Dermis microvascular lymphatic vessel endothelial cell (primary cell): Measurements from ENCODE around the gene PLD1. TPM values are rescaled to one million over a fixed set of nuclear protein-coding genes. Genes with fewer than 3 reads are reported as not detected.
A peak's percentile ranks its signal among the peaks of the same experiment; 100 is the strongest.
"Not testable (repeated sequence)": the region's sequence is repeated elsewhere in the genome, so short reads cannot be mapped to it uniquely, and the experiment has no call there.

Experiments used
- DNase-seq, 2 donors: peaks; one replicate each; pipeline versions ENCODE4 v3.0.0 to v3.0.0-alpha.2; 2010; ENCODE audit warnings: low read depth in 2 of 2
- total RNA-seq: library from RNA; depleted of rRNA; stranded (reverse); fragments of >200 nt; gene quantifications from 2 replicates; pipeline ENCODE4 v1.2.1, GENCODE V29; 2014

The PLD1 gene, protein sequence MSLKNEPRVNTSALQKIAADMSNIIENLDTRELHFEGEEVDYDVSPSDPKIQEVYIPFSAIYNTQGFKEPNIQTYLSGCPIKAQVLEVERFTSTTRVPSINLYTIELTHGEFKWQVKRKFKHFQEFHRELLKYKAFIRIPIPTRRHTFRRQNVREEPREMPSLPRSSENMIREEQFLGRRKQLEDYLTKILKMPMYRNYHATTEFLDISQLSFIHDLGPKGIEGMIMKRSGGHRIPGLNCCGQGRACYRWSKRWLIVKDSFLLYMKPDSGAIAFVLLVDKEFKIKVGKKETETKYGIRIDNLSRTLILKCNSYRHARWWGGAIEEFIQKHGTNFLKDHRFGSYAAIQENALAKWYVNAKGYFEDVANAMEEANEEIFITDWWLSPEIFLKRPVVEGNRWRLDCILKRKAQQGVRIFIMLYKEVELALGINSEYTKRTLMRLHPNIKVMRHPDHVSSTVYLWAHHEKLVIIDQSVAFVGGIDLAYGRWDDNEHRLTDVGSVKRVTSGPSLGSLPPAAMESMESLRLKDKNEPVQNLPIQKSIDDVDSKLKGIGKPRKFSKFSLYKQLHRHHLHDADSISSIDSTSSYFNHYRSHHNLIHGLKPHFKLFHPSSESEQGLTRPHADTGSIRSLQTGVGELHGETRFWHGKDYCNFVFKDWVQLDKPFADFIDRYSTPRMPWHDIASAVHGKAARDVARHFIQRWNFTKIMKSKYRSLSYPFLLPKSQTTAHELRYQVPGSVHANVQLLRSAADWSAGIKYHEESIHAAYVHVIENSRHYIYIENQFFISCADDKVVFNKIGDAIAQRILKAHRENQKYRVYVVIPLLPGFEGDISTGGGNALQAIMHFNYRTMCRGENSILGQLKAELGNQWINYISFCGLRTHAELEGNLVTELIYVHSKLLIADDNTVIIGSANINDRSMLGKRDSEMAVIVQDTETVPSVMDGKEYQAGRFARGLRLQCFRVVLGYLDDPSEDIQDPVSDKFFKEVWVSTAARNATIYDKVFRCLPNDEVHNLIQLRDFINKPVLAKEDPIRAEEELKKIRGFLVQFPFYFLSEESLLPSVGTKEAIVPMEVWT
- 62.2 and 89.2 TPM in 2 replicates for total RNA-seq

DNA sequence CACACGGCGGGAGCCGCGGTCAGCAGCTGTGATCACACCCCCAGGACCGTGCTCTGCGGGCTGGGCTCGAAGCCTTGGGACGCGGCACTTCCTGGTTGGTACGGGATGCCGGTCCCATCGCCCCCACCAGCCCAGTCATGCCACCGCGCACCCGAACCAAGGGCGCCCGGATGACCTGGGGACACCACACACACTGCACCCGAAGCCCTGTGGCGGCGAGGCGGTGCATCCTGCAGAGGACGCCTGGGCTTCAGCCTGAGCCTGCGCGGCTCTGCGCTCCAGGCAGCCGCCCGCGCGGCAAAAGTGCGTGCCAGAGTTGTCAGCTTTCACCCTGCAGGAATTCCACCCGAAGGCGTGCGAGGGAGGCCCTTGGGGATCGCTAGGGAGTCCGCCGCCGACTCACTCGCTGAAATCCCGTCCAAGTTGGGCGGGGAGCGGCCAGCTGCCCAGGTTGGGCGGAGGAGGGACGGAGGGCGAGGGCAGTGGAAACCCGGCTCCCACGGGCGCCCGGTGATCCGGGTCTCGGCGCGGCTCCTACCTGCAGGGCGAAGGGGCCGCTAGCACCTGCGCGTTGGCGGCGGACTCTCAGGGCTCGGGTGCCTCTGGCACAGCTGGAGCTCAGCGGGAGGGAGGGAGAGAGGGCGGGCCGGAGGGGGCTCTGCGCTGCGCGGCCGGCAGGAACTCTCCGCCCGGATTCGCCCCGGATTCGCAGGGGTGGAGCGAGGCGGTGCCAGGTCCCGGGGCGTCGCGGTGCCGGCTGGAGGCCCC is at the start of gene PLD1:
TSS of gene PLD1 (minus strand) at position 623 of the 768 bp plus-strand sequence. CDS start 72,432 bp downstream, outside the sequence.
- peak in 1 of 2 donors; percentile 83 for DNase-seq

DNA sequence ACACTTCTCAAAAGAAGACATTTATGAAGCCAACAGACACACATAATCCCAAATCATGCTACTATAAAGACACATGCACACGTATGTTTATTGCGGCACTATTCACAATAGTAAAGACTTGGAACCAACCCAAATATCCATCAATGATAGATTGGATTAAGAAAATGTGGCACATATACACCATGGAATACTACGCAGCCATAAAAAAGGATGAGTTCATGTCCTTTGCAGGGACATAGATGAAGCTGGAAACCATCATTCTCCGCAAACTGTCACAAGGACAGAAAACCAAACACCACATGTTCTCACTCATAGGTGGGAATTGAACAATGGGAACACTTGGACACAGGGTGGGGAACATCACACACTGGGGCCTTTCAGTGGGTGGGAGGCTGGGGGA is 48.5 kb upstream of the PLD1 start:
- not testable (repeated sequence) for DNase-seq

DNA sequence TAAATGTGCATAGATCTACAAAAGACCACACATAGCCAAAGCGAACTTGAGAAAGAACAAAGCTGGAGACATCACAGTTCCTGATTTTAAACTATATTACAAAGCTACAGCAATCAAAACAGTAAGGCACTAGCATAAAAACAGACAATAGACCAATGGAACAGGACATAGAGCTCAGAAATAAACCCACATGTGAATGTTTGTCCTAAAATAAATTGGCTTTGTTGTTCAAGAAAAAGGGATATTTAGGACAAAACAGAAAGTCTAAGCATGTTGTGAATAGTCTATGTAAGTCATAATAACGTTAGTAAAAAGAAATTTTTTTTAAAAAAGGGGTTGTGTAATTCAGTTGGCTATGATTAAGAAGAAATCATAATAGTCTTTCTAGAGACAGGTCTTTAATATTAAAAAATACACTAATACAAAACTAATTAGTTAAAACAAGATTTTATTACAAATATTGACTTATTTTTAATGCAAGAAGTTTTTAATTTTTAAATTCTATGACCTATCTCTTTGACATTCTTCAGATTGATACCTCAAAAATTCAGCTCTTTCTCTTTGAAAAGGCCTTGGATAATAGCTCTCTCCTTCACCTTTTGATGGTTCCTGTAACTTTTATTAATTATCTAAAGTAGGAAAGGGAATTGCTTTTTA is 44.5 kb upstream of the PLD1 start:
- DNase-seq, result no peak

DNA sequence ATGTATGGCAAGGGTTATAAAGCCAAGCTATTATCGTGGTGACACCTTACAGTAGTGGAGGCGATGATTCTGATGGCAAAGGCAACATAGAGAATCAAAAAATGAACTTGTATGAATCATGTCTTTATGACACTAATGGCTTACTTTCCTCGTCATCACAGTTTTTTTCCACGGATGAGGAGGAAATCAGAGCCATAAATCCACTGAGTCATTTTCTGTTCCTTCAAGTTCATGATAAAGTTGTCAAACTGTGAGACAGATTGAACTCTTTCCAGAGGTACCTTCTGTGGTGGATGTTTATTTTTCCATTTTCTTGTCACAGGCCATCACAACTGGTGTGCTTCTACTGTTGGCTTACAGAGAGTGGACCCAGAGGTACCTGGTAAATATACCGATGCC is 41.4 kb upstream of the PLD1 start:
- peak in 1 of 2 donors; percentile 96 for DNase-seq

DNA sequence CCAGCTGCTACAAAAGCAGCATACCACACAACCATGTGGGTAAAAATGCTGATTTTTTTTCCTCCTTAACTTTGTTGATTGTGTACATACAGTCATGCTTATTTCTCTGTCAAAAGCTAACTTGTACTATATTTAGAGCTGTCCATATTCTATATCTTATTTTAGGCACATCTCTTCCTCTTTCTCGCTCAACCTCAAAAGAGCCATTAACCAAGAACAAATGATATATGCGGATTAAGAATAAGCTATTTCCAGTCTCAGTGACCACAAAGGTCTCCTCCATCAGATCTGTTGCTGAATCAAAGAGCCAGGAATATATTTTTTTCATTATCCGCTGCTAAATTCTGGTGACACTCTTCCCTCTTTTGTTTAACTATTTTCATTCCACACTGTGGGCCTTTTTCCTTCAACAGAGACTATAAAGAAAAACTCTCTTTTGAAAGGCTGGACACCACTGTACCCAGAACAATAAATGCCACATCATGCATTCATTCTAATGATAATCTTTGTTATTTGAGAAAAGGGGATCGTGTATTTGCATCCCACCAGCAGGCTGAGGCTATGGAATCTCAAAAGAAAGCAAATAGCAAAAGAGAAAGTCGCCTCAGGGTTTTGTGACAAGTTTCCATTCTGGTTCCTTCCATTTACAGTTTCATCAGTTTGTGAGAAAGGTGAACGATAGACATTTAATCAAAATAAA is 40.8 kb upstream of the PLD1 start:
- DNase-seq, result no peak

DNA sequence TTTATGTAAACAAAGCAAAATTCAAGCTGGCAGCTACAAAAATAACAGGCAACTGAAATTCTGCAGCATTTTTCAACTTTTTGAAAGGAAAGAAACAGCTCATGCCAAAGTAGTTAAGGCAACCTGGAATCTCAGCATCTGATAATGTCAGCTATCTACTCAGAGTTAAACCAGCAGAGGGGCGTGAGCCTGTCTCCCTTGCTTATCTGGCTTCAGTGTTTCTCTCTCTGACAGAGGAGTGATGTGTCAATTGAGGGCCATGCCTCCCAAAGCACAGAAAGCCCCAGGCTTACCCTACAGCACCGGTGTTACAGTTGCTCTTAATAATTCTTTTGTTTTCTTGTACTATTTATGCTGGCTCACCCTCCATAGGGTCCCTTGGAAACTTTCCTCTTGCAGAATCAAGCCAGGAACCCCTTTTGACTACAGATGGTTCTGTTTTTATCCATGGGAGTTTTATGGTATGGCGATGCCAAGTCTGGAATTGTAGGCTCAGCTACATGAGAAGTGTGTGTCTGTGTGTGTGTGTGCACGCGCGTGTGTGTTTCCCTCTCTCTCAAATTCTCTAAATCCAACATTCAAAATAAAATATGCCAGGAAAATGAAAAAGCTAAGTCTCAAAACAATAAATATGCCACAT is 40.2 kb upstream of the PLD1 start:
- DNase-seq, result peak in 1 of 2 donors; percentile 21

DNA sequence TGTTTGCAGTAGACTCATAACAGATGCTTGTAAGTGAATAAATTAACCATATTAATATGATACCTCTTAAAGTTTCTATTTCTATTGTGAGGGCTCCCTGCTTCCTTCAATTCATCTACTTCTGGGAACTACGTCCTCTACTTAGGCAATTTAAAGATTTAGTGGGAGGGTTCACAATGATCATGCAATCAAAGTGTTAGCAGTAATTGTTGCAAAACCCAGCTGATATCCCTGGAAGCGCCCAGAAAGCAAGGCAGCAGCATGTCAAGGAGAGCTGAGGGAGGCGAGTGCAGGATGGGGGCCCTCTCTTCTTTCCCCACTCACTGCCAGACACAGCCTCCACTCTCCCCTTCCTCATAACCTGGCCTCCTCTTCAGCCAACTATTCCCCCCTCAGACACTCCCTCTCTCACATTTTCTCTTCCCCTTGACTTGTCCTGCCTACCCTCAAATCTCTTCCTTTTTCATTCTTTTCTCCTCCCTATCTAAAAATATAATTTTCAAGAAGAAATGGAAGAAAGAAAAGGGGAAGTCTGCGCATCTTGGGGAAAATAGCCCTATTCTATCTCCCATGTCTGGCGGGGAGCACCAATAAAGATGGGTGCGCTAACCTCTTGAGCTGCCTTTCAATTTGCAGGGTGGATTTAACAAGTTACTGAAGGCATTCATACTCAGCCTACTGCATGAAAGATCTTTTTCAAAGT is 39.5 kb upstream of the PLD1 start:
- DNase-seq, result no peak

DNA sequence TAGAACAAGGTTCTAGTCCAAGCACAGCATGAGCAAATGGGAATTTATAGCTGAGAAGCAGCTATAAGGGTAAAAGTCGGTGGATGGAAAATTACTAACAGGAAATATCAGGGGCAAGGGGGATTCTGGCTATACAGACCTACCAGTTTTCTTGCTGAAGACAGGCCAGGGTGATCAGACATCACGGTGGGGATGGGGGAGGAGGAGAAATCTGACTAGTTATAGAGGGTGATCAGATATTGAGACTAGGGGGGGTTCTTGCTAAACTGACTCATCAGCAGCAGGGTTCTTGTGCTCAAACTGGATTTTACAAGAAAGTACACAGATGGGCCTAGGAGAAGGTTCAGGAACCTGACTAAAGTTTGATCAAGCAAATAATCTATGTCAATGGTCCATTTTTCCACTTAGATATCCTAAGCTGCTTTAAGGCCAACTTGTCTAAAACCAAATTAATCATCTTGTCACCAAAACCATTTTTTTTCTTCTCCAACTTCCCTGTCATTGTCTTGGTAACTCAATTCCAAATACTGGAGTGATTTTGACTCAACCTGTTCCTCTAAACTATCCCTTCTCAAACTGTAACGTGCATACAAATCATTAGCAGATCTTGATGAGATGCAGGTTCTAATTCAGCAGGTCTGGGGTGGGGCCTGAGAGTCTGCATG is 37.4 kb upstream of the PLD1 start:
- DNase-seq, result no peak

DNA sequence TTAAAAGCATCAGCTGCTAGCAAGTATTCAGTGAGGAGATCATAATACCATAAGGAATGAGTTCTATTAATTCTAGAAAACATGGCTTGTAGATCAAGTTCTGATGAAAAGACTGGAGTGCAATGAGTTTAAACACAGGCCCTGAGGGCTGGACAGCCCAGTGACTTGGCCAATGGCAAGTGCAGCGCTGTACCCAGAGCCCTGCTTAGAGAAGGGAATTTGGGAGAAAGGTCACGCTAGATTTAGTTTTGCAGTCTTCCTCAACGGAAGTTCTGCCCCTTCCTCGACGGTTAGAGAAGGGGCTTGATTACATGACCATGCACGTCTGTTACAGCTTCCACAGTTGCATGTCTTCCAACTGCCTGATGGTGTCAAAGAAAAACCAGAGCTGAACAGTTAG is 36.9 kb upstream of the PLD1 start:
- DNase-seq, result no peak

DNA sequence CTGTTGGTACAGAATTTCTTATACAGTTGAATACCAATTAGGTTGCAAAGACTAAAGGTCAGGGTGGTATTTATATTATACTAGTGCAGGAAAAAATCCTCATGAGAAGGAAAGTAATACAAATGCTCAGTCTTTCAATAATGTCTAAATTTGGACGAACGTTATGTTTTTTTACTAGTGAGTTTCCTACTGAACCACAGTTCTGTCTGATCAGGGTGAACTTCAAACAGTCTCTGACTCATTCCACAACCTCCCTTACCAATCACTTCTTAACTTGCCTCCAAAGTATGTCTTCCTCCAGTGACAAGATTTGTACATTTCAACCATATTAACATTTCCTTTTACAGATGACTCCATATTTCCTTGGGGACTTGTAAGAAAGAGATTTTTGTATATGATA is 36.3 kb upstream of the PLD1 start:
- peak in 1 of 2 donors; percentile 67 for DNase-seq

DNA sequence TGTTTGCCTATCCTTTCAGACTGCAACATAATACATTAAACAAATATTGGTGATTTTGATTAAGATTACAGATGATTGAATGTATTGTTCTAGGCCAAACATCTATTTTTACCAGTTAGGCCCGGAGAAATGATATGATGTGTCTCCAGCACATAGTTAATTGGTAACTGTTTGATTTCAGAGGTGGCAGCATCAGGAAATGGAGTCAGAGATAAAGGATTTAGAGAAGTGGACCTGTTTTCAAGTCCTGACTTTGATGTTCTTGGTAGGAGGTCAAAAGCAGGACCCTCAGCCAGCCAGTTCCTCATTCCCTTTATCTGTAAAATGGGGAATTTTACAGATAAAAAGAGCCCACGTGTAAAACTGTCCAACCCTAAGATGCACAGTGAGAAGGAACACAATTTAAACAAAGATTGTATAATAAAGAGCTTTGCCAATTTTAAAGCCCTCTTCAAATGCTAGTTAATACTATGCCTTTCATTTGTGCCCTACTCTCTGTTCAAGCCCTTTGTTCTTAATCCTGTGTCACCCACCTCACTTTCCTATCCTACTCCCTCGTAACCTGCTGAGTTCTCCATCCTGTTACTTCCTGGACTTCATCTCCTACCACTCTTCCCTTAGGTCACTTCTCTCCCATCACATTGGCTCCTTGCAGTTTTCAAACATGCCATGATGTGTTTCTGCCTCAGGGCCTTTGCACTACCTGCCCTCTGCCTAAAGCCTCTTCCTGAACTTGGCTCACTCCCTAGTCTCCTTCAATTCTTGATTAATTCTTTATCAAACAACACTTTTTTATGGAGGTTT is 35.4 kb upstream of the PLD1 start:
- no peak for DNase-seq

DNA sequence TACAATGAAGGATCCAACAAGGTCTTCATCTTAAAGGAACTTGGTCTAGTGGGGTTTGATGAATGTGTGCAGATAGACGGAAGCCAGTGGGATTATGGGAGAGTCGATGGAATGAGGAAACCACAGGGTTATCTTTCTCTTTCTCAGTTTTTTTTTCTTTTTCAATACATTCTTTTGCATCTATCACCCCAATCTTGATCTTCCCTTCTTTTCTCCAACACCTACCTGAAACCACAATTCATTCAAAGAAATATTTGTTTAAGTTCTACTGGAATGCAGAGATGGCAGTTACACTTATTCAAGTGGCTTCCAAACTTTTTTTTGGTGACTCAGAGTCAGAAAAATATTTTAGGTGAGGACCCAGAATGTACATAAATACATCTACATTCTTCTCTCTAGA is 34.6 kb upstream of the PLD1 start:
- no peak for DNase-seq

DNA sequence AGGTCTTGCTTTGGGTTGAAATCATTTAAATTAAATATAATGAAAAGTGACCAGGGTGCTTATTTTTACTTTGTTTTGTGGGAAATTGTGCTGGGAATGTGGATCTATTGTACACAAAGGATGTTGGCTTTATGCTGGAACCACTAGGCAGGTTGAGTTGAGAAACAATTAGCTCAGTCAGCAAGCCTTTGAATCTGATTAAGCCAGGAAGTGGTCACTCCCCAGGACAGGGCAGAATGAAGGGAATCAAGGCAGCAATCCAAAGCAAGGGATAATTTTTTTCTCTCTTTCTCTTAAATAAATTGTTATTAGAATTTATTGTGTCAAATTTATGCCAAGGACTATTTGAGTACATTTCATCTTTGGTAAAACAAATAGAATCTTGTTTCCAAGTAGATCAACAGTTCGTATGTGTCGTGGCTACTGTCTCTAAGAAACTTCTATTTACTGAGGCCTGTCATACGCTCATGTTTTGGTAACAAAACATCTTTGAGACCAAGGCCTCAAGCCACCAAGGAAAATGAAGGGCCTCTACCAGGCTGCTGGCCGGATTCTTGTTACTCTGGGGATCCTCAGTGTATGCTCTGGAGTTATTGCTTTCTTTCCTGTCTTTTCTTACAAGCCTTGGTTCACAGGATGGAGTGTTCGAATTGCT is 32.7 kb upstream of the PLD1 start, which contains the start of gene TMEM212:
TSS of gene TMEM212 (plus strand) at position 486 of the 655 bp plus-strand sequence. CDS start at position 521, 35 bp downstream.
- peak in 1 of 2 donors; percentile 81 for DNase-seq

DNA sequence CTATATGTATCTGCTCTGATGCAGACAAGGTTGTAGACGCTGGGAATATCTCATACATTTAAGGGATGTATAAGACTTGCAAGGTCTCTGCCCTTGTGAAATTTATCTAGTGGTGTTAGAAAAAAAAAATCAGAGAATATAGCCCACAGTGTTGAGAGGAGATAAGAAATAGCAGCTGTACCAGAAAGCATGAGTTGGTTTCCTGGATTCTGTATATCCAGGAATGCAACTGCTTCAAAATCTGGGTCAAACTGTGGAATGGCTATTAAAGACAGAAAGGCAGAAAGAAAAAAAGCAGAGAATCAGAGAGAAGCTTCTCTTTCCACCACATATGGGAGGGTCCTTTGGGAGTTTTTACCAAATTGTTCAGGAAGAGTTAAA is 31.3 kb upstream of the PLD1 start:
- DNase-seq, result peak in 1 of 2 donors; percentile 77

DNA sequence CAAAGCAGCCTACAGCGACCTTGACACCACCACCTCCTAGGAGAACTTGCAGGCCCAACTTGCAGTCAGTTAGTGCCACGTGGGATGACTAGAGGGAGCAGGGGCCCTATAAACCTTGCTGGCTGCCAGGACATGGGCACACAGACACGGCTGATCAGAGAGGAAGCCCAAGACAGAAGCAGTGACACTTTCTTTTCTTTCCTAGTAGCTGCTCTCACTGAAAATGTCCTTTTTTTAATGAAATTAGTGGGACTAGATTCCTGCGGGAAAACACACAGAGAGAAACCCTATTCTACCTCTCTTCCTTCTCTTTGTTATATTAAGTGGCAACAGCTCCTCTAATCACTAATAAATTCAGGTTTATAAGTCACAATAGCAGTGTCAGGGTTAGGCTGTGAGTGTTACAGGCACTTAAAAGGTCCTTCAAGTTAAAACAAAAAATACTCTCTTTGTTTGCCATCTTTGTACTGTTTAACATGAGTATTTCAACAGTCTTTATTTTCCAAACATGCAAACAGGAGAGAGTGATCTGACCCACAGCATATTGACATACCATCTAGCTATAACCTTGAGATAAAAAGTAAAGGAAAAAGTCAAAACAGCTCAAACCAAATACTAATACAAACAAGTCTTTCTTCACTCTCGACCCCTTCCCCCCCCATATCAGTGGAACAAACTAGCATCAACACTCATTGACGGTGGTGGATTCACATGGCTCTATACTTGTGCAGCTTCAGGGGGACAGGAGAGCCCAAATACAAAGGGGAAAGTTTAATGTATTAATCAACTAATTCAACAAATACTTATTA is 30.7 kb upstream of the PLD1 start:
- no peak for DNase-seq

DNA sequence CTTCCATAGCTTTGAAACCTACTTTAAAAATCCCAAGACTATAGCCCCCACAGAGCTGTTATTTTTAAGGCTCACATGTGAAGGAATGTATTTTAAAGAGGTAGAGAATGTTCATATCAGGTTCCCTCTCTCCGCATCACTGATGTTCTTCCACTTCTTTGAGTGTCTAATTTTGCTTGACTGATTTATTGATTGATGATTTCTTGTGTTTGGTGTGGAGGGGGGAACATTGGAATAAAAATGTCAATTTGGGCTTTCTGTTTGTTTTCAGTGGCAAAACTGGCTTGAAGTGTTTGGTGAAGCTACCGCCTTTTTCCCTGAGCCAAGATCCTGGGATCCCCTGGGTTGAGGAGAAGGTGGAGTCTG is 30.1 kb upstream of the PLD1 start:
- no peak for DNase-seq
